ENCODE data around the gene PALD1. TPM values are rescaled to one million over a fixed set of nuclear protein-coding genes. Genes with fewer than 3 reads are reported as not detected.
A peak's percentile ranks its signal among the peaks of the same experiment; 100 is the strongest.

The PALD1 gene
- total and polyA plus RNA-seq, 8 donors: 2.2 to 15.1 (median 3.9) TPM

- Histone ChIP-seq H3K4me1 (no peaks in the 10 kb centered on the region), H3K9me3 (no peaks in the 10 kb centered on the region), H3K36me3 (no peaks in the 10 kb centered on the region), H3K27me3 (no peaks in the 10 kb centered on the region), H3K27ac (peak overlapping the region in 1 of 4 donors; percentile 27), H3K4me3 (no peak overlapping the region)
- intact Hi-C loops (cut with DNase I): no loop called here
- 74 to 78% methylated on average over 13 of the region's 13 CpGs for WGBS, 2 donors
- TF ChIP-seq, protein P1, sequence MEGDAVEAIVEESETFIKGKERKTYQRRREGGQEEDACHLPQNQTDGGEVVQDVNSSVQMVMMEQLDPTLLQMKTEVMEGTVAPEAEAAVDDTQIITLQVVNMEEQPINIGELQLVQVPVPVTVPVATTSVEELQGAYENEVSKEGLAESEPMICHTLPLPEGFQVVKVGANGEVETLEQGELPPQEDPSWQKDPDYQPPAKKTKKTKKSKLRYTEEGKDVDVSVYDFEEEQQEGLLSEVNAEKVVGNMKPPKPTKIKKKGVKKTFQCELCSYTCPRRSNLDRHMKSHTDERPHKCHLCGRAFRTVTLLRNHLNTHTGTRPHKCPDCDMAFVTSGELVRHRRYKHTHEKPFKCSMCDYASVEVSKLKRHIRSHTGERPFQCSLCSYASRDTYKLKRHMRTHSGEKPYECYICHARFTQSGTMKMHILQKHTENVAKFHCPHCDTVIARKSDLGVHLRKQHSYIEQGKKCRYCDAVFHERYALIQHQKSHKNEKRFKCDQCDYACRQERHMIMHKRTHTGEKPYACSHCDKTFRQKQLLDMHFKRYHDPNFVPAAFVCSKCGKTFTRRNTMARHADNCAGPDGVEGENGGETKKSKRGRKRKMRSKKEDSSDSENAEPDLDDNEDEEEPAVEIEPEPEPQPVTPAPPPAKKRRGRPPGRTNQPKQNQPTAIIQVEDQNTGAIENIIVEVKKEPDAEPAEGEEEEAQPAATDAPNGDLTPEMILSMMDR (IDR thresholded peaks at IDR 0.05): no peak
- DNase-seq (no peak), ATAC-seq (peak in 3 of 4 donors; percentile 17 to 59 (median 43)), FAIRE-seq (no peak)
These were observed 16.4 kb downstream of the PALD1 start for GRCh38 chr10:70494966-70495365.

GRCh38 chr10:70495691-70496261, 17.2 kb downstream of the PALD1 start:
- TF ChIP-seq, protein P1 (IDR thresholded peaks at IDR 0.05): no peak
- WGBS, 2 donors: 84 to 87% methylated on average over 4 of the region's 4 CpGs
- no peak overlapping the region for H3K27ac ChIP-seq

DNA sequence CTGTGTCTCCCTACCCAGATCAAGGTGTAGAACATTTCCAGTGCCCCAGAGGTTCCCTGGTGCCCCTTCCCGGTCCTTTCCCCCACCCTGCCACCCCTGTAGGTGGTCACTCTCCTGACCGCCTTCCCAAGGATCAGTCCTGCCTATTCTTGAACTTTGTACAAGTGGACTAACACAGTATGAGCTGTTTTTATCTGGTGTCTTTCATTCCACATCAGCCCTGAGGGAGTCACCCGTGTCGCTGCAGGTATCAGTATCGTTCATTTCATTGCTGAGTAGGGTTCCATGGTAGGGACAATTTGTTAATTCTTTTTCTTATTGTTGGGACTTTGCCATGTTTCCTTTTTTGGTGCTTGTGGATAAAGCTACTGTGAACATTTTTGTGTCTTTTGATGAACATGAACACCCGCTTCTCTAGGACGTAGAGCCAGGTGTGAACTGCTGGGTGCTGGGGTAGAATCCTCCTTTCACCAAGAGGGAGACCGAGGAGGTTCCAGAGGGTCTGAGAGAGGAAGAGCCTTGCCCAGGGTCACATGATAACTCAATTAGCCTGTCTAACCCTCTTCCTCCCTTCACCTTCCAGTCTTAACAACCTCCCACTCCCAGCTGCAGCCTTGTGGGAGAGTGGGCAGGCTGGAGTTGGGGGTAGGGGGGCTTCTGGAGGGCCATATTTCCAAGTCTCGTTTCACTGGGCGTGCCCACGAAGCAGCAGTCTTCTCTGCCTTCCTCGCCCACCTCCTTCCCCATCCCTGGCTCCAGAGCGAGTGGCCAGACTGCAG, 18.0 kb downstream of the PALD1 start:
- 72 to 74% methylated on average over 13 of the region's 13 CpGs for WGBS, 2 donors
- Histone ChIP-seq H3K9me3 (no peaks in the 10 kb centered on the region), H3K4me3 (no peak overlapping the region), H3K4me1 (no peaks in the 10 kb centered on the region), H3K27me3 (no peaks in the 10 kb centered on the region), H3K36me3 (no peaks in the 10 kb centered on the region), H3K27ac (no peak overlapping the region)
- no peak for FAIRE-seq
- ATAC-seq: no peak
- peak in 1 of 6 donors; percentile 20 for DNase-seq
- TF ChIP-seq, protein P1 (IDR thresholded peaks at IDR 0.05): no peak
- intact Hi-C loops (cut with DNase I): no loop called here

More at GRCh38 chr10:70495691-70496261, 17.2 kb downstream of the PALD1 start:
- intact Hi-C loops (cut with DNase I): no loop called here
- Histone ChIP-seq H3K36me3 (no peaks in the 10 kb centered on the region), H3K27me3 (no peaks in the 10 kb centered on the region), H3K4me3 (no peak overlapping the region), H3K9me3 (no peaks in the 10 kb centered on the region), H3K4me1 (no peaks in the 10 kb centered on the region)
- ATAC-seq (no peak), FAIRE-seq (no peak), DNase-seq (peak in 1 of 6 donors; percentile 3)

GRCh38 chr10:70497120-70497545, 18.6 kb downstream of the PALD1 start:
- DNase-seq (peak in 1 of 6 donors; percentile 27), FAIRE-seq (no peak), ATAC-seq (no peak)
- TF ChIP-seq, protein P1 (IDR thresholded peaks at IDR 0.05): no peak
- intact Hi-C loops (cut with DNase I): no loop called here
- Histone ChIP-seq H3K4me3 (no peak overlapping the region), H3K4me1 (no peaks in the 10 kb centered on the region), H3K27ac (no peak overlapping the region), H3K9me3 (no peaks in the 10 kb centered on the region), H3K27me3 (no peaks in the 10 kb centered on the region), H3K36me3 (no peaks in the 10 kb centered on the region)
- 84 to 87% methylated on average over 13 of the region's 13 CpGs for WGBS, 2 donors
